ENCODE measurements around the gene QRICH1.

DNA sequence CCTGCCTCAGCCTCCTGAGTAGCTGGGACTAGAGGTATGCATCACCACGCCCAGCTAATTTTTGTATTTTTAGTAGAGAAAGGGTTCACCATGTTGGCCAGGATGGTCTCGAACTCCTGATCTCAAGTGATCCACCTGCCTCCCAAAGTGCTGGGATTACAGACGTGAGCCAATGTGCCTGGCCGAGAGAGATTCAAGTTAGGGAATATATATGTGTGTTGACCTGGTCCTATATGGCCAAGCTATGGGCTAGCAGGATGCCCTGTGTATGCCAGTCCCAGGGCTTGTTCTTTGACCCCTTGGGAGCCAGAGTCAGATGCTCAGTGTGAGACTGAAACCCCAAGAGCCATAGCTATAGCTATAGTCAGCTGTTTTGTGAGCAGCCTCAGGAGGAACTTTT lies 70.1 kb downstream of the QRICH1 start:
- TF ChIP-seq FOS (IDR thresholded peaks at IDR 0.05; ENCODE audit: low read depth, low read length) (no peak), BHLHE40 (IDR thresholded peaks at IDR 0.05; ENCODE audit: low read depth, low read length) (no peak), MAFK (IDR thresholded peaks at IDR 0.05; ENCODE audit: low read depth, low read length) (no peak), SMC3 (IDR thresholded peaks at IDR 0.05; ENCODE audit: low read depth, low read length) (no peak), RCOR1 (IDR thresholded peaks at IDR 0.05; ENCODE audit: insufficient replicate concordance, low read length) (no peak)
- TF ChIP-seq, protein P1, sequence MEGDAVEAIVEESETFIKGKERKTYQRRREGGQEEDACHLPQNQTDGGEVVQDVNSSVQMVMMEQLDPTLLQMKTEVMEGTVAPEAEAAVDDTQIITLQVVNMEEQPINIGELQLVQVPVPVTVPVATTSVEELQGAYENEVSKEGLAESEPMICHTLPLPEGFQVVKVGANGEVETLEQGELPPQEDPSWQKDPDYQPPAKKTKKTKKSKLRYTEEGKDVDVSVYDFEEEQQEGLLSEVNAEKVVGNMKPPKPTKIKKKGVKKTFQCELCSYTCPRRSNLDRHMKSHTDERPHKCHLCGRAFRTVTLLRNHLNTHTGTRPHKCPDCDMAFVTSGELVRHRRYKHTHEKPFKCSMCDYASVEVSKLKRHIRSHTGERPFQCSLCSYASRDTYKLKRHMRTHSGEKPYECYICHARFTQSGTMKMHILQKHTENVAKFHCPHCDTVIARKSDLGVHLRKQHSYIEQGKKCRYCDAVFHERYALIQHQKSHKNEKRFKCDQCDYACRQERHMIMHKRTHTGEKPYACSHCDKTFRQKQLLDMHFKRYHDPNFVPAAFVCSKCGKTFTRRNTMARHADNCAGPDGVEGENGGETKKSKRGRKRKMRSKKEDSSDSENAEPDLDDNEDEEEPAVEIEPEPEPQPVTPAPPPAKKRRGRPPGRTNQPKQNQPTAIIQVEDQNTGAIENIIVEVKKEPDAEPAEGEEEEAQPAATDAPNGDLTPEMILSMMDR (conservative IDR thresholded peaks at IDR 0.05; ENCODE audit: low read depth, low read length): no peak
